ENCODE data around the gene CIITA. TPM values are rescaled to one million over a fixed set of nuclear protein-coding genes. Genes with fewer than 3 reads are reported as not detected.

Gene CIITA
- not detected in 2 replicates for total RNA-seq

GRCh38 chr16:10876799-10877341, at the start of gene CIITA:
Gene CIITA, plus strand, starts transcription at chr16:10877202. Its CDS starts 129 bp downstream, at chr16:10877331.

GRCh38 chr16:10942352-10943063, 65.5 kb downstream of the CIITA start, which contains the start of gene DEXI:
Gene DEXI, minus strand, starts transcription at chr16:10942468. Its CDS starts 463 bp downstream, at chr16:10942005.

GRCh38 chr16:10944249-10945064, 67.5 kb downstream of the CIITA start, which contains the start of gene CLEC16A:
Gene CLEC16A, plus strand, starts transcription at chr16:10944564. Its CDS starts 154 bp downstream, at chr16:10944718.

Other genes with a start within 250 kb of the CIITA start
- gene TEKT5, start 182.3 kb upstream of the CIITA start, total RNA-seq = not detected in 2 replicates
- 42.2 and 45.3 TPM in 2 replicates for gene NUBP1, start 133.4 kb upstream of the CIITA start, total RNA-seq
- gene TVP23A, start 58.4 kb upstream of the CIITA start, total RNA-seq = not detected in 2 replicates
- gene DEXI, start 65.3 kb downstream of the CIITA start, total RNA-seq = 96.0 and 97.5 TPM in 2 replicates
- 14.2 and 15.9 TPM in 2 replicates for gene CLEC16A, start 67.4 kb downstream of the CIITA start, total RNA-seq